Renal cortex interstitium (tissue), 3 donors: ENCODE data around the gene ALLC. TPM values are rescaled to one million over a fixed set of nuclear protein-coding genes. Genes with fewer than 3 reads are reported as not detected.

Experiments used
- polyA plus RNA-seq, 3 donors: library from polyadenylated mRNA; unstranded; fragments of 120-200 nt; gene quantifications; one replicate each; pipeline ENCODE4 v1.2.1, GENCODE V29; 2013; ENCODE audit not compliant: insufficient read length in 3 of 3

The ALLC gene
- polyA plus RNA-seq, 3 donors: not detected

Other genes with a start within 250 kb of the ALLC start
- 10 to 100 TPM; 69.5 to 72.3 (median 70.5) TPM for gene ADI1, start 138.7 kb upstream of the ALLC start, polyA plus RNA-seq
- gene RNASEH1, start 99.9 kb upstream of the ALLC start, polyA plus RNA-seq: 10 to 100 TPM; 18.5 to 19.8 (median 19.7) TPM
- gene RPS7, start 82.9 kb upstream of the ALLC start, polyA plus RNA-seq: 1,000 to 10,000 TPM; 1,508 to 1,808 (median 1,764) TPM
- gene COLEC11, start 63.1 kb upstream of the ALLC start, polyA plus RNA-seq: 1 to 10 TPM; 1.5 to 3.0 (median 1.7) TPM
- under 1 TPM in 2 of 3 donors, not detected in 1; 0.32 to 0.56 TPM for gene DCDC2C, start 45.4 kb downstream of the ALLC start, polyA plus RNA-seq